Endodermal cell (in vitro differentiated cells): ENCODE results near the gene HYAL1. TPM values are rescaled to one million over a fixed set of nuclear protein-coding genes. Genes with fewer than 3 reads are reported as not detected.
A peak's percentile ranks its signal among the peaks of the same experiment; 100 is the strongest.

Source experiments
- DNase-seq: peaks from one replicate; pipeline ENCODE4 v3.0.0-alpha.2; 2017
- H3K27ac ChIP-seq: 2 replicates; pipeline ENCODE4 v1.5.1; 2013; ENCODE audit warnings: mild to moderate bottlenecking, low read depth, low read length, moderate library complexity
- H3K27me3 ChIP-seq: 2 replicates; pipeline ENCODE4 v1.6.1; 2013; ENCODE audit warnings: mild to moderate bottlenecking, low read length, moderate library complexity; ENCODE audit not compliant: insufficient read depth, control insufficient read depth, poor library complexity, severe bottlenecking
- H3K36me3 ChIP-seq: 2 replicates; pipeline ENCODE4 v1.7.0; 2013; ENCODE audit warnings: mild to moderate bottlenecking, low read length, moderate library complexity; ENCODE audit not compliant: control insufficient read depth, insufficient read depth
- H3K4me1 ChIP-seq: one replicate; pipeline ENCODE4 v1.7.0; 2013; ENCODE audit warnings: low read length; ENCODE audit not compliant: control insufficient read depth, insufficient read depth
- H3K4me3 ChIP-seq: 2 replicates; pipeline ENCODE4 v1.5.1; 2013; ENCODE audit warnings: mild to moderate bottlenecking, low read length, moderate library complexity
- H3K9ac ChIP-seq: 2 replicates; pipeline ENCODE4 v1.6.1; 2013; ENCODE audit warnings: mild to moderate bottlenecking, low read length, moderate library complexity; ENCODE audit not compliant: poor library complexity, severe bottlenecking; ENCODE audit errors: extremely low read depth
- H3K9me3 ChIP-seq: 2 replicates; pipeline ENCODE4 v1.6.1; 2013; ENCODE audit warnings: mild to moderate bottlenecking, low read length, moderate library complexity; ENCODE audit not compliant: control insufficient read depth
- H3K27ac Mint-ChIP-seq: 2 replicates; pipeline ENCODE4 v1.8.0; 2020; ENCODE audit warnings: mixed read lengths
- H3K27me3 Mint-ChIP-seq: 2 replicates; pipeline ENCODE4 v1.8.0; 2021; ENCODE audit warnings: mild to moderate bottlenecking, mixed read lengths; ENCODE audit not compliant: insufficient read depth
- H3K36me3 Mint-ChIP-seq: 2 replicates; pipeline ENCODE4 v1.8.0; 2020; ENCODE audit warnings: low read depth, mixed read lengths
- H3K4me1 Mint-ChIP-seq: 2 replicates; pipeline ENCODE4 v1.8.0; 2020; ENCODE audit warnings: mixed read lengths
- H3K4me3 Mint-ChIP-seq: 2 replicates; pipeline ENCODE4 v1.8.0; 2020; ENCODE audit warnings: mild to moderate bottlenecking, moderate library complexity, mixed read lengths
- H3K9me3 Mint-ChIP-seq: 2 replicates; pipeline ENCODE4 v1.8.0; 2020; ENCODE audit warnings: mild to moderate bottlenecking, mixed read lengths
- WGBS, 2 experiments: methylation state at CpG; one replicate each; pipeline versions ENCODE4 v1.1.5 to v1.1.7; 2013; ENCODE audit warnings: missing lambda C conversion rate in 2 of 2, mixed read lengths in 1 of 2; ENCODE audit not compliant: insufficient coverage in 1 of 2, insufficient read length in 1 of 2; 5-methylcytosine and 5-hydroxymethylcytosine counted together
- total RNA-seq, 2 donors: library from RNA; stranded (reverse); fragmentation: NEBNext Ultra II Directional in 1 of 2; extraction: Animal tissue kit (Norgen Biotek cat#: 25700) in 1 of 2; gene quantifications; 2 replicates in 1 of 2; 3 replicates in 1 of 2; pipeline ENCODE4 v1.2.1, GENCODE V29; 2021
- TF ChIP-seq, protein P1 (sequence below): fragments of 200-600 bp; sonication (generic); conservative IDR thresholded peaks from 2 replicates; pipeline ENCODE4 v1.5.0; 2021; ENCODE audit warnings: antibody characterized with exemption, mild to moderate bottlenecking

HYAL1 gene
- total RNA-seq, 2 donors from 2014 or later: 0.92 to 1.8 TPM

DNA sequence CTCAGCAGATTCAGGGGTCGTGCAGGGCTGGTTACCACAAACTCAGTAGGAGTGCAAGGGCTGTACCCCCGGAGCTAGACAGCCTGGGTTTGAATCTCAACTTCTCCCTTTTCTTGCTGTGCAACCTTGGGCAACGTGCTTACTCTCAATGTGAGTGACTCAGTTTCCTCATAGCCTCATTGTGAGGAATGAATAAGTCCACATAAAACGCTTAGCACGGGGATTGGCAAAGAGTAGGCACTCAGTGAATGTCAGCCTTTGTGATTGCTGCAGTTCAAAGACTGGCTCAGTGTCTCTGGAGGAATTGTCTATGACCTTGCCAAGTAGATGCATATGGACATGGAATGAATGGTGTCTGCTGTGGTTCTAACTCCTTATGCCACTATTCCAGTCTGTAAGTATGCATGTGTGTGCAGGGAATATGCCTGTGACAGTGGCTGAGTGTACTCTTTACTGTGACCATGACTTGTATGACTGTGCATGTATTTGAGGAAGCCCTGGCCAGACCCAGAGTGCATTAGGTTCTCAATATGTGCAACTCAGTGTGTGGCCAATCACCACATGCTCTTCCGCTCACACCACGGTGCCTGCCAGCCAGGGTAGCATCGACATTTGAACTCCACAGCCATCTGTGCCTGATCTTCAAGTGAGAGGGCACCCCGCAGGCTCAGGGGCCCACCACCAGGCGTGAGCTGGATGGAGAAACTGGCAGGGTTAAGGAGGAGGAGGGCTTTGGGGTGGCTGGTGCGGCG is 3.3 kb downstream of the HYAL1 start:
- peak overlapping the region; percentile 47 for H3K9ac ChIP-seq
- H3K36me3 Mint-ChIP-seq: peaks cover 2% of the 10 kb centered on the region
- H3K36me3 ChIP-seq: no peaks in the 10 kb centered on the region
- H3K27ac ChIP-seq: peak overlapping the region; percentile 38
- TF ChIP-seq, protein P1, sequence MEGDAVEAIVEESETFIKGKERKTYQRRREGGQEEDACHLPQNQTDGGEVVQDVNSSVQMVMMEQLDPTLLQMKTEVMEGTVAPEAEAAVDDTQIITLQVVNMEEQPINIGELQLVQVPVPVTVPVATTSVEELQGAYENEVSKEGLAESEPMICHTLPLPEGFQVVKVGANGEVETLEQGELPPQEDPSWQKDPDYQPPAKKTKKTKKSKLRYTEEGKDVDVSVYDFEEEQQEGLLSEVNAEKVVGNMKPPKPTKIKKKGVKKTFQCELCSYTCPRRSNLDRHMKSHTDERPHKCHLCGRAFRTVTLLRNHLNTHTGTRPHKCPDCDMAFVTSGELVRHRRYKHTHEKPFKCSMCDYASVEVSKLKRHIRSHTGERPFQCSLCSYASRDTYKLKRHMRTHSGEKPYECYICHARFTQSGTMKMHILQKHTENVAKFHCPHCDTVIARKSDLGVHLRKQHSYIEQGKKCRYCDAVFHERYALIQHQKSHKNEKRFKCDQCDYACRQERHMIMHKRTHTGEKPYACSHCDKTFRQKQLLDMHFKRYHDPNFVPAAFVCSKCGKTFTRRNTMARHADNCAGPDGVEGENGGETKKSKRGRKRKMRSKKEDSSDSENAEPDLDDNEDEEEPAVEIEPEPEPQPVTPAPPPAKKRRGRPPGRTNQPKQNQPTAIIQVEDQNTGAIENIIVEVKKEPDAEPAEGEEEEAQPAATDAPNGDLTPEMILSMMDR: no peak
- peaks cover 3% of the 10 kb centered on the region for H3K4me1 ChIP-seq
- 71 to 80% methylated on average over 10 to 12 of the region's 12 CpGs for WGBS, 2 experiments
- peak overlapping the region; percentile 82 for H3K4me3 Mint-ChIP-seq
- peaks cover 6% of the 10 kb centered on the region for H3K9me3 Mint-ChIP-seq
- H3K4me1 Mint-ChIP-seq: peaks cover 17% of the 10 kb centered on the region
- no peaks in the 10 kb centered on the region for H3K27me3 Mint-ChIP-seq
- no peaks in the 10 kb centered on the region for H3K9me3 ChIP-seq
- DNase-seq: peak; percentile 55
- H3K4me3 ChIP-seq: peak overlapping the region; percentile 79
- peak overlapping the region; percentile 89 for H3K27ac Mint-ChIP-seq
- no peaks in the 10 kb centered on the region for H3K27me3 ChIP-seq

DNA sequence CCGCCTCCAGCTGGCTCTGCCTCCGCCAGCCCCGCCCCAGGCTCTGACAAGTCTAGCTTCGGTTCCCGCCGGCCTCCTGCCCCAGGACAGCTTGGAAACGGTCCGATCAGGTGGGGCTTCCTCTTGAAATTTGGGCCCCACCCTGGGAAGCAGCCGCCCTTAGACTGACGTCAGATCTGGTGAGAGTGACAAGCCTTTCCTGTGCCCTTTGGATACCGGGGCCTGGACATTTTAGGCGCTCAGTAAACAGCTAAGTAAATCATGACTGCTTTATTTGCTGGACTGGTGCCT is 3.8 kb downstream of the HYAL1 start:
- Histone ChIP-seq H3K9ac (peak overlapping the region; percentile 47), H3K36me3 (no peaks in the 10 kb centered on the region), H3K4me1 (peaks cover 3% of the 10 kb centered on the region), H3K4me3 (peak overlapping the region; percentile 79), H3K9me3 (no peaks in the 10 kb centered on the region), H3K27ac (no peak overlapping the region), H3K27me3 (no peaks in the 10 kb centered on the region)
- TF ChIP-seq, protein P1: no peak
- Mint-ChIP-seq H3K4me1 (peaks cover 17% of the 10 kb centered on the region), H3K27ac (peak overlapping the region; percentile 89), H3K9me3 (peaks cover 2% of the 10 kb centered on the region), H3K36me3 (peaks cover 2% of the 10 kb centered on the region), H3K27me3 (no peaks in the 10 kb centered on the region), H3K4me3 (peak overlapping the region; percentile 82)
- no peak for DNase-seq
- 4 to 8% methylated on average over 11 to 12 of the region's 12 CpGs for WGBS, 2 experiments

DNA sequence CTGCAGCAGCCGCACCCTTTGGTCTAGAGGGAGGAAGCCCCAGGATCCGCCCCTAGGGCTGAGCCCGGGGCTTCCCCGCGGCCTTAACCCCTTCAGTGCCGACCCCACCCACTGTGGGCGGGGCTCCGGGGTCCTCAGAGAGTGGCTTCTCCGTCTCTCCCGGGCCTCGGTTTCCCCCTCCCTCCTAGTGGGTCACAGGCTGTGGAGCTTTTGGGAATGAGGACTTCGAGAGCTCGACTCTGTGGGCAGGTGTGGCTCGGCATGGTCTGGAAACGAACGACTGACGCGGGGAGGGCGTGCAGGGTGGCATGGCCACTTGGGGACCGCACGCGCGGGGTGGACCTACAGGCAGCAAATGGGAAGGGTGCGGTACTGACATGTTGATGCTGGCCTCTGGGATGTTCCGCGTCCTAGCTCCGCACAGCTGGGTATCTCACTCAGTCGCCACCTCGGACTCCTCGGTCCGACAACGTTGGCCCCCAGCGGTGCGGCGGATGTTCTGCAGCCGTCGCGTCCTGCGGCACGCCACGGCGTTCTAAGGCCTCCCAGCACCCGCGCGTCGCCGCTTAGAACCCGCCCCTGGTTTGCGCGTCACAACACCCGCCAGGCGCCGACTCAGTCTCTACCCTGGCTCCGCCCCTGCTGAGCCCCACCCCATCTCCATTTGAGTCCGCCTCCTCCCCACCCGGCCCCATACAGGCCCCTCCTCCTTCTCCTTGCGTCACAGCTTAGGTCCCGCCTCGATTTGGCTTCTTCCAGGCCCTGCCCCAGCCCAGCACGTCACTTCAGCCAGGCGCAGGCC is 4.3 kb downstream of the HYAL1 start, which contains the start of the genes HYAL3 and NAA80:
Gene HYAL3, minus strand, starts transcription at position 570 of the 802 bp plus-strand sequence. CDS start 3,803 bp downstream, outside the sequence.
Gene NAA80, minus strand, starts transcription at position 570 of the 802 bp plus-strand sequence. CDS start 1,942 bp downstream, outside the sequence.
- H3K27ac Mint-ChIP-seq: peak within 1 kb of the TSS; percentile 95
- no peaks in the 10 kb centered on the region for H3K9me3 Mint-ChIP-seq
- Histone ChIP-seq H3K4me3 (peak within 1 kb of the TSS; percentile 94), H3K4me1 (peaks cover 3% of the 10 kb centered on the region), H3K36me3 (no peaks in the 10 kb centered on the region), H3K27me3 (no peaks in the 10 kb centered on the region), H3K9me3 (no peaks in the 10 kb centered on the region), H3K9ac (peak within 1 kb of the TSS; percentile 62), H3K27ac (peak within 1 kb of the TSS; percentile 67)
- H3K27me3 Mint-ChIP-seq: no peaks in the 10 kb centered on the region
- WGBS, 2 experiments: 1% methylated on average over 32 to 61 of the region's 61 CpGs
- H3K36me3 Mint-ChIP-seq: peaks cover 2% of the 10 kb centered on the region
- TF ChIP-seq, protein P1: peak; percentile 56
- H3K4me3 Mint-ChIP-seq: peak within 1 kb of the TSS; percentile 82
- DNase-seq: peak; percentile 100
- H3K4me1 Mint-ChIP-seq: peaks cover 17% of the 10 kb centered on the region
